ENCODE measurements around the gene C15orf61.

DNA sequence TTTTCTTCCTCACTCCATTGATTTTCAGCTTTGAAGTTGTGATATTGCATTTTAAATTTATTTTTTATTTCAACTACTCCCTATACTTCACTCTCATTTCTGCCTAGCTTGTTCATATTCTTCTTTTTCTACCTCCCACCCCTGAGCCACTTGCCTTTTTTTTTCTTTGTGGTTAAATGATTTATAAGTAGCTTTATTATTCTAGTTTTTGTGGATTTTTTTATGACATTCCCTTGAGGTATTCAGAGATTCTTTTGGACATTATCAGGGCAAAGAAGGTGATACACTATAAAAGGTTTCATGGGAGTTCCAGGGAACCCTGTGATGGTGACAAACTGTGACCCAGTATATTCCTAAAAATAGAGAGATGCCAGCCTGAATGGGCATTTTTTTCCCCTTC, 3.3 kb downstream of the C15orf61 start:
- TF ChIP-seq, protein P1, sequence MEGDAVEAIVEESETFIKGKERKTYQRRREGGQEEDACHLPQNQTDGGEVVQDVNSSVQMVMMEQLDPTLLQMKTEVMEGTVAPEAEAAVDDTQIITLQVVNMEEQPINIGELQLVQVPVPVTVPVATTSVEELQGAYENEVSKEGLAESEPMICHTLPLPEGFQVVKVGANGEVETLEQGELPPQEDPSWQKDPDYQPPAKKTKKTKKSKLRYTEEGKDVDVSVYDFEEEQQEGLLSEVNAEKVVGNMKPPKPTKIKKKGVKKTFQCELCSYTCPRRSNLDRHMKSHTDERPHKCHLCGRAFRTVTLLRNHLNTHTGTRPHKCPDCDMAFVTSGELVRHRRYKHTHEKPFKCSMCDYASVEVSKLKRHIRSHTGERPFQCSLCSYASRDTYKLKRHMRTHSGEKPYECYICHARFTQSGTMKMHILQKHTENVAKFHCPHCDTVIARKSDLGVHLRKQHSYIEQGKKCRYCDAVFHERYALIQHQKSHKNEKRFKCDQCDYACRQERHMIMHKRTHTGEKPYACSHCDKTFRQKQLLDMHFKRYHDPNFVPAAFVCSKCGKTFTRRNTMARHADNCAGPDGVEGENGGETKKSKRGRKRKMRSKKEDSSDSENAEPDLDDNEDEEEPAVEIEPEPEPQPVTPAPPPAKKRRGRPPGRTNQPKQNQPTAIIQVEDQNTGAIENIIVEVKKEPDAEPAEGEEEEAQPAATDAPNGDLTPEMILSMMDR (IDR thresholded peaks at IDR 0.05), result no peak
- no peak for TF ChIP-seq POLR2A (IDR thresholded peaks at IDR 0.05)

All from heart left ventricle (tissue), 13 donors.